HG02588 (cell line): Measurements from ENCODE around the gene CTSG.
"Not testable (repeated sequence)": the region's sequence is repeated elsewhere in the genome, so short reads cannot be mapped to it uniquely, and the experiment has no call there.

Experiments used
- ATAC-seq: cut with Tn5 transposase; IDR thresholded peaks from one replicate; pipeline ENCODE4 v1.9.1; 2021; ENCODE audit warnings: mild to moderate bottlenecking, moderate library complexity; ENCODE audit not compliant: unreplicated experiment

The CTSG gene, protein sequence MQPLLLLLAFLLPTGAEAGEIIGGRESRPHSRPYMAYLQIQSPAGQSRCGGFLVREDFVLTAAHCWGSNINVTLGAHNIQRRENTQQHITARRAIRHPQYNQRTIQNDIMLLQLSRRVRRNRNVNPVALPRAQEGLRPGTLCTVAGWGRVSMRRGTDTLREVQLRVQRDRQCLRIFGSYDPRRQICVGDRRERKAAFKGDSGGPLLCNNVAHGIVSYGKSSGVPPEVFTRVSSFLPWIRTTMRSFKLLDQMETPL

DNA sequence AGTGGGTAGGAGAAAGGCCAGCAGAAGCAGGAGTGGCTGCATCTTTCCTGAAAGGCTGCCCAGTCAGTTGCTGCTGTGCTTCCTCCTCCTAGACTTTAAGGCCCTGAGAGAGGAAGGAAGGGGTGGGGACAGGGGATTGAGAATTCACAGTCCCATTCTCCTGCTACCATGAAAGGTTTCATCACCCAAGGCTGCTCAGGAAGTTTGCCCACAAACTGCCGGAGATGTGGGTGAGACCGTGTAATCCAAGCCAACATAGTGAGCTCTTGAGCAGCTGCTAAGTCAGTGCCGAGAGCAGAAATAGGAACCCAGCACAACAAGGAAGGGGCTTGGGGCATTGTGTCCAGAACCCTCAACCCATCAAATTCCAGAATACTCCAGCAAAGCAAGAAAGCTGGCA lies at the start of gene CTSG:
TSS of gene CTSG (minus strand) at position 69 of the 400 bp plus-strand sequence. CDS start at position 42, 27 bp downstream.
- ATAC-seq, result no peak

DNA sequence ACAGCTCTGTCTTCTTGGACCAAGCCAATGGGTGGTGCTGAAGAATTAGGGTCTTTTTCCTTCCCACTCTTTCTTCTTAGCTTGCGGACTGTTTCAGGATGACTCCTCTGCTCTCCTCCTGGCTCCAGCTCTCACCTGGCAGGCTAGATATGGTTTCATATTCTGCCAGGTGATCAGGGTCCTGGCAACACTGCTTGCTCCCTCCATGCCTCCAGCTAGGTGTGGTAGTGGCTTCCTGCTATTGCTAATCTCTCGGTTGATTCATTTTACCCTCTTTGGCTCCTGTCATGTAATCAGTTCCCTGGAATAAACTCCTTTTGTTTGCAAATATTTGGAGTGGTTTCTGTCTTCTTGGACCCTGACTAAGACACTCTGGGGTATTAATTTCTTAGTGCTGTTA lies 37.7 kb upstream of the CTSG start:
- ATAC-seq, result no peak

- no peak for ATAC-seq
These were observed 37.2 kb upstream of the CTSG start for GRCh38 chr14:24613241-24613640.

GRCh38 chr14:24612196-24612595 lies 36.1 kb upstream of the CTSG start:
- no peak for ATAC-seq

DNA sequence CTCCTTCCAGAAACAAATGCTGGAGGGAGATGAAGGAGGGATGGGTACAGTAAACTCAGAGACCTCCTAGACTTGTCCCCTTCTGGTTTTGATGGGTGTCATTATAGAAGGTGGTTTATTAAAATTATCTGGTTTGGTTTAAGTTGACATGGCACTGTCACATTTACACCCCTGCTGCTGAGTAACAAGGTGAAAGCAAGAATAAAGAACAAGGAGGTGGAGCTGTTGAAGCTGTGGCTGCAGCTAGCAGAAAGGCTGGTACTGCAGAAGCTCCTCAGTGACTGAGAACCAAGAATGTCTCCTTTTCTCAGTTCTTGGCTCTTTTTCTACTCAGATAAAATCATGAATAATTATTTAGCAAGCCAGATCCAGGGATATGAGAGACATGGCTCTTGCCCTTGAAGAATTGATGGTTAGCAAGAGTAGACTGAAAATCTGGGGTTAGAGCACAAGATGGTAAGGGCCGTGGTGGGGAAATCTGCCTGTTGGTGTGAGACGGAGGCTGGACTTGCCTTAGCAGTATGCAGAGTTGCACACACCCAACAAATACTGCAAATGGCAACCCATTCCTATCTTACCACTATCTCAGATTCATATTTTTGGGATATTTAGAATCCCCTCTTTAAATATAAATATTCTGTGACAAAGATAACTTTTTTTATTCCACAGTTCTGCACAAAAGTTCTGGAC lies 33.8 kb upstream of the CTSG start, which contains the start of gene GZMH:
TSS of gene GZMH (minus strand) at position 31 of the 690 bp plus-strand sequence. CDS start 72 bp downstream, outside the sequence.
- no peak for ATAC-seq

DNA sequence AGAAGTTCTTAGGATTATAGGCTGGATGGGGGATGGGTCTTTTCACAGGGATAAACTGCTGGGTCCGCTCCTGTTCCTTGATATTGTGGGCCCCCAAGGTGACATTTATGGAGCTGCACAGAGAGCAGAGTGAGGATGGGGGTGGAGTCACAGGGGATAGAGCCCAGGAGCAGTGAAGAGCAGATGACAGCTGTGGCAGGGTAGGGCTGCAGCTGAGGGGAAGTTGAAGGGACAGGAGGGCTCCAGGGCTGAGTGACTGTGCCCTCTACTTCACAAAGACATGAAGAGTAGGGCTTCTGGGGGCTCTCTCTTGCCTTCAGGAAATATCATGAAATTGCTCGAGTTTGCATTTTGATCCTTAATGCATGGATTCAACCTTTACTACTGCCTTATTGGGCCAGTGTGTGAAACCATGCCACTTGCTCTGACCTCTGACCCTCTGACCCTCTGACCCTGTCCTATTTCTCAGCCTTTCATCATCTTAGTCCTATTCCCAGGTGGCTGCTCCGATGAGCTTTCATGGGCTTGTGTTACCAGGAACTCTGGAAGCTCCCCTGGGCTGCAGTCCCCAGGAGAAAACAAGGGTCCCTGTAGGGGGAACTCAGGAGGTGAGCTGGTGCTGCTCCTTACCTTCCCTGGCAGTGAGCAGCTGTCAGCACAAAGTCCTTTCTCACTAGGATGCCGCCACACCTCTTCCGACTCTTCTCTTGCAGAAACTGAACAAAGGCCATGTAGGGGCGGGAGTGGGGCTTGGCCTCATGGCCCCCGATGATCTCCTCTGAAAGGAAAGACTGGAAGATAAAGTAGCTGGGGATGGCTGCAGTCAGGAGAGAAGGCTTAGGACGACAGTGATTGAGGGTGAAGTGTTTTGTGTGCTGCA lies 31.8 kb upstream of the CTSG start:
- no peak for ATAC-seq

DNA sequence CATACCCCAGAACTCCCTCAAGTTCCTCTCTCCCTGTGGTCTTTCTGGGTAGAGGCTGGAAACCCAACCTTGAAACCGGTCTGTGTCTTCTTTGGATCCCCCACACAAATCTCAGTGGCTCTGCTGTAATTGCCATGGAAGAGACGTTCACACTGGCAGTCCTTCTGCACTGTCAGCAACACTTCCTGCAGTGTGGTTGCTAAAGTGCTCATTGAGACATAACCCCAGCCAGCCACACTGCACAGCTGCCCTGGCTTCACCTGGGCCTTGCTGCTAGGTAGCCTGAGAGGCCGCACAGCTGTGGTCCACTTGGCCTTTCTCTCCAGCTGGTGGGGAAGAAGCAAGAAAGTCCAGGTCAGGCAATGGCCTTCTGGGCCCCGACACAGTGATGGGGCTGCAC lies 31.0 kb upstream of the CTSG start:
- ATAC-seq, result no peak

GRCh38 chr14:24606297-24606696 lies 30.2 kb upstream of the CTSG start:
- no peak for ATAC-seq

GRCh38 chr14:24605435-24606190 lies 29.6 kb upstream of the CTSG start:
- peak; percentile 84 for ATAC-seq

GRCh38 chr14:24597403-24597802 lies 21.4 kb upstream of the CTSG start:
- no peak for ATAC-seq

DNA sequence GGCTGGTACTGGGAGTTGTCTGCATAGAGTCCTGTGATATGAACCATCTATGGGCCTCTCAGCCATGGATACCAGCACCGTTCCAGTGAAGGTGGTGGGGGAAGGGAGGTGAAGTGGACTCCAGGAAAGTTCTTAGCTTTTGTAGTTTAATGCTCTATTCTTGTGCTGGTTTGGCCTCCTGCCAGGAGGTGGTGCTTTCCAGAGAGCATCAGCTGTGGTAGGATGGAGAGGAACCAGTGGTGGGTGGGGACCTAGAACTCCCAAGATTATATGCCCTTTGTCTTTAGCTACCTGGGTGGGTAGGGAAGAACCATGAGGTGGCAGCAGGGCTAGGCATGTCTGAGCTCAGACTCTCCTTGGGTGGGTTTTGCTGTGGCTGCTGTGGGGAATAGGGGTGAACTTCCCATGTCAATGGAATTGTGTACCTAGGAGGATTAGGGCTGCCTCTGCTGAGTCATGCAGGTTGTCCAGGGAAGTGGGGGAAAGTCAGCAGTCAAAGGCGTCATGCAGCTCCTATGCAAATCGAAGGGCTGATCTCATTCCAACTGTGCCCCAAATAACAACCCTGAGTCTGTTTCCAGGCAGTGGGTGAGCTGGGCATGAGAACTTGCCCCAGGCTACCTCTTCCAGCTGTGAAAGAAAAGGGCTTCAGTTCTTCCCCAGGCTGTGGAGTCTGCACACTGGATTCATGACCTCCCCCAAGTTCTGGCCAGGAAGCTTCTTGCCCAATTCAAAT lies 19.2 kb upstream of the CTSG start:
- no peak for ATAC-seq

DNA sequence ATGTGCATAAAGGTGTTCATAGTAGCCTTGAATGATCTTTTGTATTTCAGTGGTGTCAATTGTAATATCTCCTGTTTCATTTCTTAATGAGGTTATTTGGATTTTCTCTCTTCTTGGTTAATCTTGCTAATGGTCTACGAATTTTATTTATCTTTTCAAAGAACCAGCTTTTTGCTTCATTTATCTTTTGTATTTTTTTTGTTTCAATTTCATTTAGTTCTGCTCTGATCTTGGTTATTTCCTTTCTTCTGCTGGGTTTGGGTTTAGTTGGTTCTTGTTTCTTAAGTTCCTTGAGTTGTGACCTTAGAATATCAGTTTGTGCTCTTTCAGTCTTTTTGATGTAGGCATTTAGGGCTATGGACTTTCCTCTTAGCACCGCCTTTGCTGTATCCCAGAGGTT lies 15.0 kb upstream of the CTSG start:
- not testable (repeated sequence) for ATAC-seq

DNA sequence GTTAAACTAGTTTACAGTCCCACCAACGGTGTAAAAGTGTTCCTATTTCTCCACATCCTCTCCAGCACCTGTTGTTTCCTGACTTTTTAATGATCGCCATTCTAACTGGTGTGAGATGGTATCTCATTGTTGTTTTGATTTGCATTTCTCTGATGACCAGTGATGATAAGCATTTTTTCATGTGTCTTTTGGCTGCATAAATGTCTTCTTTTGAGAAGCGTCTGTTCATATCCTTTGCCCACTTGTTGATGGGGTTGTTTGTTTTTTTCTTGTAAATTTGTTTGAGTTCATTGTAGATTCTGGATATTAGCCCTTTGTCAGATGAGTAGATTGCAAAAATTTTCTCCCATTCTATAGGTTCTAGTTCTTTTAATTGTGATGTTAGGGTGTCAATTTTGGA lies 8.4 kb upstream of the CTSG start:
- ATAC-seq, result not testable (repeated sequence)

DNA sequence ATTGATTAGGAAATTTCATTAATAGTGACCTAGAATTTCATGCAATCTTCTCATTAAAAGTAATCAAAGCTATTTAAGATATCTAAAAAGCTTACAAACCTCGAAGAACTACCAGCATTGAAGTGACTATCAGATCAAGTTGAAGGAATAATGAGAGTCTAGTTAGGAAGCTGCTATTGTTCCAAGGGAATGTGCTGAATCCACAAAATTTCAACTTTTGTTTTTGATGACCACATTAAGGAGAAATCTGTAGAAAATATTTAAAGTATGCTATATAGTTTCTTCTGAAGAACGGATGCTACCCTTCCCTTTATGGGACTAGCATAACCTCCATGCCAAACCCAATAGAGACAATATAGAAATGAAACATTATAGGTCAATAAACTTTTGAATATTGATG lies 2.5 kb upstream of the CTSG start:
- ATAC-seq, result no peak

DNA sequence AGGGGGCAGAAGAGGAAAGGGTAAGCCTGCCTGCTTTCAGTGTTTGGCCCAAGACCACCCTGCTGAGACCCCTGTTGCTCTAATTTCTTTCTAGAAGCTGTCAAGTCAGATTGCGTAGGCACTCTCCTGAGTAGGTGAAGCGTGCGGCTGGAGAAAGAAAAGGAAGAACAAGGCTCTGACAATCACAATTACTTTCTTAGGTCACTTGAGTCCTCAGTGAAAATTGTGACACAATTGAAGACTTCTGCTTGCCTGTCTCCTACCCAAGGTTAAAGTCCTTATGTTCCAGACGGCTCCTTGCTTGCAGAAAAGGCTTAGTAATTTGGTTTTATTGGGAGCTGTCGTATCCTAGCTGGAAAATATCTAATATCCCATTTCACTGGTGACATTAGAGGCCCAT lies 721 bp upstream of the CTSG start:
- no peak for ATAC-seq

GRCh38 chr14:24574206-24574774 lies 1.8 kb downstream of the CTSG start:
- ATAC-seq, result no peak

DNA sequence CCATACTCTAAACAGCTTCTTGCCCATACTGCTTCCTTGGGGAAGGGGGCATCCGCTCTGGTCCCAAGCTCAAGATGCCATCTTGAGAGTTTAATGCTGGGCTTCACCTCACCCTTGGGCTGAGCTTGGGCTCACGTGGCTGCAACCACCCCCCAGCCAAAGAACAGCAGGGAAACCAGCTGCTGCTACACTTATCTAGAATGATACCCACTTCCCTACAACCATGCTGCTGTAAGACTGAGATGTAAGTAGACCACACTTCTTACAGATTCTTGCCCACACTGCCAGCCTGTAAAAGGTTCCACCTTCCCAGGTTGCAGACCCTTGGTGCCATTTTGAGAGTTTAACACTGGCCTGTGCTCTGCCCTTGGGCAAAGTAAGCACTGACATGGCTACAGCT lies 9.7 kb downstream of the CTSG start:
- no peak for ATAC-seq

GRCh38 chr14:24565766-24566165 lies 10.3 kb downstream of the CTSG start:
- no peak for ATAC-seq

- no peak for ATAC-seq
These were observed 12.5 kb downstream of the CTSG start for GRCh38 chr14:24563505-24563904.

- ATAC-seq, result no peak
These were observed 19.3 kb downstream of the CTSG start for GRCh38 chr14:24556756-24557155.
